GM12892 (cell line): Measurements from ENCODE around the gene IL1RAPL1.

Source experiments
- POLR2A ChIP-seq: IDR thresholded peaks from 2 replicates; pipeline ENCODE4 v1.6.1; 2011; ENCODE audit warnings: low read depth, low read length, control low read depth
- POLR2AphosphoS5 ChIP-seq: IDR thresholded peaks from 2 replicates; pipeline ENCODE4 v1.6.1; 2011; ENCODE audit warnings: low read depth, low read length, control low read depth
- TAF1 ChIP-seq: IDR thresholded peaks from 2 replicates; pipeline ENCODE4 v1.6.1; 2011; ENCODE audit warnings: low read depth, mild to moderate bottlenecking, control low read depth, low read length, borderline replicate concordance

GRCh38 chrX:29518100-29518499 is 930.9 kb downstream of the IL1RAPL1 start:
- TF ChIP-seq POLR2A (no peak), POLR2AphosphoS5 (no peak), TAF1 (no peak)
